Measurements from ENCODE around the gene DISC1. TPM values are rescaled to one million over a fixed set of nuclear protein-coding genes. Genes with fewer than 3 reads are reported as not detected.
"Not testable (repeated sequence)": the region's sequence is repeated elsewhere in the genome, so short reads cannot be mapped to it uniquely, and the experiment has no call there.

DISC1 gene
- total RNA-seq, 1 experiment from 2014 or later = 8.3 TPM

- peak; percentile 25 for DNase-seq (ENCODE audit: low read depth)
Measured at GRCh38 chr1:231605149-231606100, 21.2 kb upstream of the DISC1 start.

- no peak for DNase-seq (ENCODE audit: low read depth)
Measured at GRCh38 chr1:231606712-231607111, 19.9 kb upstream of the DISC1 start.

GRCh38 chr1:231610388-231610787 is 16.2 kb upstream of the DISC1 start:
- DNase-seq (ENCODE audit: low read depth) = no peak

- no peak for DNase-seq (ENCODE audit: low read depth)
Measured at GRCh38 chr1:231611111-231611510, 15.5 kb upstream of the DISC1 start.

- DNase-seq (ENCODE audit: low read depth) = no peak
Measured at GRCh38 chr1:231611851-231612250, 14.7 kb upstream of the DISC1 start.

GRCh38 chr1:231612393-231613089 is 14.0 kb upstream of the DISC1 start:
- DNase-seq (ENCODE audit: low read depth) = no peak

GRCh38 chr1:231613419-231614349 is 12.9 kb upstream of the DISC1 start:
- no peak for DNase-seq (ENCODE audit: low read depth)

GRCh38 chr1:231616667-231617066 is 9.9 kb upstream of the DISC1 start:
- no peak for DNase-seq (ENCODE audit: low read depth)

GRCh38 chr1:231618609-231619256 is 7.9 kb upstream of the DISC1 start:
- DNase-seq (ENCODE audit: low read depth) = peak; percentile 66

- DNase-seq (ENCODE audit: low read depth) = no peak
Measured at GRCh38 chr1:231619257-231619634, 7.3 kb upstream of the DISC1 start.

- not testable (repeated sequence) for DNase-seq (ENCODE audit: low read depth)
Measured at GRCh38 chr1:231625042-231625441, 1.5 kb upstream of the DISC1 start.

GRCh38 chr1:231625975-231626534 is 535 bp upstream of the DISC1 start:
- no peak for DNase-seq (ENCODE audit: low read depth)

GRCh38 chr1:231626951-231627614 is 493 bp downstream of the DISC1 start:
- DNase-seq (ENCODE audit: low read depth) = peak; percentile 43

- DNase-seq (ENCODE audit: low read depth) = no peak
Measured at GRCh38 chr1:231628207-231628876, 1.8 kb downstream of the DISC1 start.

- no peak for DNase-seq (ENCODE audit: low read depth)
Measured at GRCh38 chr1:231629132-231629531, 2.5 kb downstream of the DISC1 start.

GRCh38 chr1:231630558-231631205 is 4.1 kb downstream of the DISC1 start:
- peak; percentile 73 for DNase-seq (ENCODE audit: low read depth)

- DNase-seq (ENCODE audit: low read depth) = peak; percentile 37
Measured at GRCh38 chr1:231631717-231632116, 5.1 kb downstream of the DISC1 start.

- DNase-seq (ENCODE audit: low read depth) = no peak
Measured at GRCh38 chr1:231632119-231632518, 5.5 kb downstream of the DISC1 start.

All from LHCN-M2 (cell line).